IgD-negative memory B cell (primary cell): ENCODE measurements around the gene GDPD5. TPM values are rescaled to one million over a fixed set of nuclear protein-coding genes. Genes with fewer than 3 reads are reported as not detected.

Experiments used
- H3K27ac Mint-ChIP-seq, 3 donors: one replicate each; pipeline ENCODE4 v1.8.0; 2020 to 2022; ENCODE audit warnings: mild to moderate bottlenecking in 3 of 3, mixed read lengths in 3 of 3, moderate library complexity in 1 of 3
- H3K27me3 Mint-ChIP-seq: one replicate; pipeline ENCODE4 v1.8.0; 2021; ENCODE audit warnings: mixed read lengths
- H3K36me3 Mint-ChIP-seq: one replicate; pipeline ENCODE4 v1.8.0; 2020; ENCODE audit warnings: mild to moderate bottlenecking, mixed read lengths
- H3K4me1 Mint-ChIP-seq, 3 donors: one replicate each; pipeline ENCODE4 v1.8.0; 2020 to 2022; ENCODE audit warnings: mixed read lengths in 3 of 3, mild to moderate bottlenecking in 1 of 3
- H3K4me3 Mint-ChIP-seq, 4 donors: one replicate each; pipeline ENCODE4 v1.8.0; 2020 to 2022; ENCODE audit warnings: mild to moderate bottlenecking in 4 of 4, mixed read lengths in 4 of 4, moderate library complexity in 3 of 4
- H3K9me3 Mint-ChIP-seq, 3 donors: one replicate each; pipeline ENCODE4 v1.8.0; 2020 to 2021; ENCODE audit warnings: mixed read lengths in 3 of 3, mild to moderate bottlenecking in 1 of 3
- polyA plus RNA-seq: library from polyadenylated mRNA; unstranded; fragments of 300-500 nt; fragmentation: Illumina TruSeq; gene quantifications from one replicate; pipeline ENCODE4 v1.2.3, GENCODE V29; 2021

The GDPD5 gene
- polyA plus RNA-seq, 1 donor from 2014 or later: 27.8 TPM

DNA sequence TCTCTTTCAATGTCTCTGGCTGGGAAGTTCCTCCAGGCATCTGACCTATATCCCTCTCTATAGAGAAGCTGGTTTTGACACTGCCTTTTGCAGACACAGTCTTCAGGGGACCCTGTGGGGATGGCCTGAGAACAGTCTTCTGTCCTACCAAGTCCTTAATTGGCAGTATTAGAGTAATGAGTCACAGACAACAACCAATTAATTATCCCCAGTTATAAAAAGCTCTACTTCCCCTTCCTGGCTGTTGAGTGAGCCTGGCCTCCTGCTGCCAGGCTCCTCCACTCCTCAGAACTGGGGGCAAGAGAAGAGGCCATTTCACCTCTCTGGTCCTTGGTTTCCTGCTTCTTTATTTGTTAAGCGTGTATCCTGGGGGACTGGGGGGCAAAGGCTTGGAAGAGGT is 51.5 kb downstream of the GDPD5 start:
- Mint-ChIP-seq H3K9me3 (no peaks in the 10 kb centered on the region), H3K27ac (peak overlapping the region in 1 of 3 donors; percentile 92), H3K4me1 (peaks cover 7 to 11% (median 10%) of the 10 kb centered on the region in 3 donors), H3K27me3 (no peaks in the 10 kb centered on the region), H3K36me3 (peaks cover 4% of the 10 kb centered on the region), H3K4me3 (no peak overlapping the region)

DNA sequence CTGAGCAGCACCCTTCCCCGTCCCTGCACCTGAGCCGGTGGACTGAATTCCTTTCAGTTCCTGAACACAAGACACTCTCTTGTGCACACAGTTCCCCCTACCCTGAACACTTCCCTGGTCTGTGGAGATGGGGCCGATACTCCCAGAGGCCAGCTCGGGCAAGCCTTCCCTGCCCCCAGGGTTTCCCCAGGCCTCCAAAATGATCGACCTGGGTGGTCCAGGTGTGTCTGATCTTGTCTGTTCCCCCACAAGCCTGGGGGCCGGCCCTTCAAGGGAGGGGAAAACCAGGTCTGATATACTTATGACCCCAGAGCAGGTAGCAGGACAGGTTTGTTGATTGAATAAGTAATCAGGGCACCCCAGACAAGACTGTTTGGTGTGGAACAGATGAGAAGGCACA is 52.1 kb downstream of the GDPD5 start:
- peak overlapping the region in 1 of 3 donors; percentile 92 for H3K27ac Mint-ChIP-seq
- no peak overlapping the region for H3K4me3 Mint-ChIP-seq
- peaks cover 4% of the 10 kb centered on the region for H3K36me3 Mint-ChIP-seq
- H3K27me3 Mint-ChIP-seq: no peaks in the 10 kb centered on the region
- peaks cover 7 to 14% (median 11%) of the 10 kb centered on the region in 3 donors for H3K4me1 Mint-ChIP-seq
- no peaks in the 10 kb centered on the region for H3K9me3 Mint-ChIP-seq

DNA sequence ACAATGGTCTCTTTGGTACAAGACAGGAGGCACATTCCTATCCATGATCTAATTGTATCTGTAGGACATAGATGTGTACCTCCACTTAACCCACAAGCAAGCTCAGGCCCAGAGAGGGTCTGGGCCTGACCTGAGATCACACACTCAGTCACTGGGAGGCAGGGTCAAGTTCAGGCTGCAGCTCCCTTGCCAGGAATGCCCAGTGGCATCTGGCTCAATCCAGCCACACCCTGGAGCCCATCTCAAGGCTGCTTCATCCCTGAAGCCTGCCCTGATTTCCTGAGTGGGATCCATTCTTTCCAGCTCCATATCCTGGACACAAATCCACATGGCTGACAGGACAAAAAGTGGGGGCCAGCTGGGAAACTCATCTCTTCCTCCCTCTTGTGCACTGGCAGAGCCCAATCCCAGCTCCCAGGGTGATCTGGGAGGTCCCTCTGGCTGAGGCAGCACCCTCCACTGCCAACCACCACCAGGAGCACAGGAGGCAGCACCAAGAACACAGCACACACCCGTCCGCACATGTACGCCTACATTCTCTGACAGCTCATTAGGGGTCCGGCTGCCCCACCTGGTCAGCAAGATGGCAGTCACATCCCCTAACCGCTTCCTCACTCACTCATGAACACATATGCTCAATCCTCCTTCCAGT is 53.5 kb downstream of the GDPD5 start:
- H3K4me3 Mint-ChIP-seq: peak overlapping the region in 1 of 4 donors; percentile 68
- no peaks in the 10 kb centered on the region for H3K27me3 Mint-ChIP-seq
- no peaks in the 10 kb centered on the region for H3K9me3 Mint-ChIP-seq
- peaks cover 9 to 12% (median 9%) of the 10 kb centered on the region in 3 donors for H3K4me1 Mint-ChIP-seq
- no peak overlapping the region for H3K27ac Mint-ChIP-seq
- H3K36me3 Mint-ChIP-seq: peaks cover 6% of the 10 kb centered on the region

DNA sequence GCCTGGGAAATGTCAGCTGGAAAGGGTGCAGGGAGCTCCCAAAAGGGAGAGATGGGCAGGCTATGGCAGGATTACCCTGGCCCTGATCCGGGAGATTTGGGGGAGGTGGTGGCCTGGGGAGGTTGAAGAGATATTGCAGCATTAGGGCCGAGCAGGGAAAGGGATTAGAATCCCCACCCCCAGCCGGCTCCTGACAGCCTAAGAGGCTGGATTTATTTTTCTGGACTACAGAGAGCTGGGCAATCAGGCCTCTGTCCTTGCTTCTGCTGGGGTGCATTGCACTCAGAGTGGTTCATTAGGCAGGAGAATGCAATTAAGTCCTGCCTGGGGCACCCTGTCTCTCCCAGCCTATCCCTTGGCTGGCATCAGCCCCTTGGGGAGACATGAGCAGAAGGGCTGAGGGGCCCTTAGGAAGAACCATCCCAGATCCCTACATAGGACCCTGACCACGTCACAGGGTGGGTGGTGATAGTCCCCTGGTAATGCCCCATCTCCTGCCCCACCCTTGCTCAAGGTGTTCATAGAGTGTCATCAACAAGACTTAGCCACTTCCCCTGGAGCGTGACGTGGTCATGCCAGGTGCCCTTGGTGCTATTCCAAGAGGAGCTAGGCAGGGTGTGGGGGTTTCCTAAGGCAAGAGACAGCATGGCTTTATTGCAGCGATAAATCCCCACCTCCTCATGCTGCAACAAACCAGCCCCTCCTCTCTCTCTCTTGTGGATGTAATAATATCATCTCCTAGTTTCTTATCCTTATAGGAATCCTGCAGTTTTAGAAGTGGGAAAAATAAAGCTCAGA is 54.4 kb downstream of the GDPD5 start:
- H3K27ac Mint-ChIP-seq: peak overlapping the region in 2 of 3 donors; percentile 84 to 85
- H3K27me3 Mint-ChIP-seq: no peaks in the 10 kb centered on the region
- H3K4me3 Mint-ChIP-seq: no peak overlapping the region
- H3K36me3 Mint-ChIP-seq: peaks cover 6% of the 10 kb centered on the region
- H3K9me3 Mint-ChIP-seq: no peaks in the 10 kb centered on the region
- peaks cover 9 to 18% (median 16%) of the 10 kb centered on the region in 3 donors for H3K4me1 Mint-ChIP-seq

DNA sequence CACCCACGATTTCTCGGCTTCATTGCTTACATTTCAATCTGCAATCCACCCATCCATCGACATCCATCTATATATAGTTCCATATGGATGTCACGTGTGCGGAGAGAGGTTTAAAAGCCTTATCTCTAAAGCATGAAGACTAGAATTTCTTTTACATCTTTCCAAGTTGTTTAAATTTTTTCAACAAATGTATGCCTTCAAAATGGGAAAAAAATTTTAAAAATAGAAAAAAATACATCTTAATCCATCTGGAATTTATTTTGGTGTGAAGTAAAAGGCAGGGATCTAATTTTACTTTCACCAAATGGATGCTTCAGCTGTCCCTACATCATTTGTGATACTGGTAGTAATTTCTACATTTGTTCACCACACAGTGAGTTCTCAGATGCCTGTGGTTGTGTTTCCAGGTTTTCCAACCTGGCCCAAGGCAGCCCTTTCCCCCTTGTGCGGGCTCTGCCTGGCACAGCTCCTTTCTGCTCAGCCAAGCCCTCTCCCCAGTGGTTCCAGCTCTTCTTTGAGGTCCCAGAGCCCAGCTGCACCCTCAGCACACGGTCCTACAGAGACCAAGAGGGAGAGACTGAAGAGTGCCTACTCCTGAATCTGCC is 55.2 kb downstream of the GDPD5 start:
- Mint-ChIP-seq H3K27ac (peak overlapping the region in 1 of 3 donors; percentile 84), H3K27me3 (no peaks in the 10 kb centered on the region), H3K9me3 (no peaks in the 10 kb centered on the region), H3K4me3 (no peak overlapping the region), H3K4me1 (peaks cover 9 to 14% (median 12%) of the 10 kb centered on the region in 3 donors), H3K36me3 (peaks cover 6% of the 10 kb centered on the region)

DNA sequence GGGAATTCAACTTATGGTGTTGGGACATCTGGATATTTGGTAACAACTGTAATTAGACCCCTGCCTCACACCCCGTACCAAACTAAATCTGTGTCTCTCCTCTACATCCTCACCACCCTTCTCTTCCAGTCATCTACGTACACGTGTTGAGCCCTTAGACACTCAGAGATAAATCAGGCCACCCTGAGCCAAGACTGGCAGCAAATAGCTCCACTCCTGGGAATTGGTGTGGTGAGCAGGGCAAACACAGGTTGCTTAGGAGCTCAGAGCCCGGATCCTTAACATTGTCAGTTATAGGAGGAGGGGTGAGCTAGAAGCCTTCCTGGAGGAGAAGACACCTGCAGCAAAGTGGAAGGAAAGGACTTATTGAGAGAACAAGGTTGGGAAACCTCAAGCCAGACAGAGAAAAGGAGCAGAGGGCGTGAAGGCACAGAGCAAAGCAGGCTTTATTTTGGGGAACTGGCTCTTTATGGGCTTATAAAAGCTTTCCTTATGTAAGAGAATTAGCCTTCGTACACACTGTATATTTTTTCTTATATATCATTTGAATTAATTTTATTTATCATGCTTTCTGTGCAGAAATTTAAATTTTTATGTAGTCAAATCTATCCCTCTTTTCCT is 55.8 kb downstream of the GDPD5 start:
- no peaks in the 10 kb centered on the region for H3K27me3 Mint-ChIP-seq
- H3K27ac Mint-ChIP-seq: no peak overlapping the region
- no peak overlapping the region for H3K4me3 Mint-ChIP-seq
- no peaks in the 10 kb centered on the region for H3K9me3 Mint-ChIP-seq
- H3K4me1 Mint-ChIP-seq: peaks cover 7 to 12% (median 11%) of the 10 kb centered on the region in 3 donors
- peaks cover 8% of the 10 kb centered on the region for H3K36me3 Mint-ChIP-seq

DNA sequence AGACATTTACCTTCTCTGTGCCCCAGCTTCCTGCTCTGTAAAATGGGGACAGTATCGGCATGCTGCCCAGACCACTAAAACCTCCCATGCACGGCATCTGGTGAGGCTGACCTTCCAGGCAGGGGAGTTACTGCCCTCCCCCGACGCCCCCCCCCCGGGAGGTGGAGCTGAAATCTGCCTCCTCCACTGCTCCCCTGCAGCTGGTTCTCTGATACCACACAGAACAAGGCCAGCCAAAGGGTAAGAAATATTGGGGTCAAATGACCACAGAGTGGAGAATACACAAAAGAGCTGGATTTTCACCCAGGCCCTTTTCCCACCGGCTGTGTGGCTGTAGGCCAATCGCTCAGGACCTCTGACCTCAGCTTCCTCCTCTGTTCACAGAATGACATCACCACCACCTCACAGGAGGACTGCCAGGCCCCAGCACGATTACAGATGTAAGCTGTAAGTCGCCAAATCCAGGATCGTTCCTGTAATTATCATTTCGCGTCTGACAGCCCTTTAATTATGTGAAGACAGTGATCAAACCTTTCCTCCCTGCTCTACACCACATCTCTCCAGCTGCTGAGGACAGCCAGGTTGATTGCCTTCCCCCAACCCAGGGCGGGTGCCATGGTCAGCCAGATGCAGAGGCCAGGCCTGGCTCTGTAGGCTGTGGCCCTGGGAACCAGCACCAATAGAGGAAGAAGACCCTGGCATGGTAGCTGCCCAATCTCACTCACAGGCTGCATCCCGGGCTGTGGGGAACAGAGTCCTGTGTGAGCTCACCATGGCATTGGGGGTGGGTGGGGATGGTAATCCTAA is 57.0 kb downstream of the GDPD5 start:
- Mint-ChIP-seq H3K4me1 (peaks cover 3 to 11% (median 9%) of the 10 kb centered on the region in 3 donors), H3K4me3 (no peak overlapping the region), H3K27me3 (no peaks in the 10 kb centered on the region), H3K27ac (no peak overlapping the region), H3K36me3 (peaks cover 7% of the 10 kb centered on the region), H3K9me3 (no peaks in the 10 kb centered on the region)

DNA sequence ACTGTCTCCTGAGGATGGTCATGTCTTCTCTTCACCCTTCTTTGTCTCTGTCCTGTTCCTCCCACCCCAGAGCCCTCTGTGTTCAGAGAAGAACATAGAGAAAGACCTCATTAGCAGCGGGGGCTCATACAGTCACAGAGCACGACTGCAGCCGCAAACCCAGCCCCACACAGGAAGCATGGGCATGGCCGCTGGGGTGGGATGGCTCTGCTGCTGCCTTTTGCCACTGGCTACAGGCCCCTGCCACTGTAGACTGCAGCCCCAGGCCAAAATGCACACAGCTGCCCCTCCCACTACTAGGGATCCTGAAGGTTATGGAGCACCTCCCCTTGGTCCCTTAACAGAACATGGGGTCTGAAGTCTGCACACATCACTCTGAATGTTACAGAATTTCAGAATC is 57.9 kb downstream of the GDPD5 start:
- no peak overlapping the region for H3K27ac Mint-ChIP-seq
- no peaks in the 10 kb centered on the region for H3K27me3 Mint-ChIP-seq
- H3K4me1 Mint-ChIP-seq: peaks cover 3 to 11% (median 9%) of the 10 kb centered on the region in 3 donors
- H3K36me3 Mint-ChIP-seq: peaks cover 6% of the 10 kb centered on the region
- H3K9me3 Mint-ChIP-seq: no peaks in the 10 kb centered on the region
- H3K4me3 Mint-ChIP-seq: no peak overlapping the region

DNA sequence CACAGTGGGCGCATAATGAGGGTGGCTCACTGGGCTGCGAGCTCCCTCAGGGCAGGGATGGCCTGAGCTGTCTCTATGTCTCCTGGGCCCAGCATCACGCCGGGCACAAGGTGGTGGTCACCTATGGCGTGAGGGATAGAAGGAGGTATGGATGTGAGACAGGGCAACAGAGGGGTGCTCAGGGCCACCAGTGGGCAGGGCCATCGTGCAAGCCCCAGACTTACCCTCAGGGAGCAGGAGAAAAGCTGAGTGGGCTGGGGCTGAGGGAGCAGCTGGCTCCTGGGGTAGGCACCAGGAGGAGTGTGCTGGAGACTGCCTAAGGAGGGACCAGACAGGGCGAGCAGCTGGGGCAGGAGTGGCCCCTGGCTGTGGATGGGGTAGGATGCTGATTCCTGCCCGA is 58.4 kb downstream of the GDPD5 start:
- Mint-ChIP-seq H3K4me1 (peaks cover 3 to 11% (median 9%) of the 10 kb centered on the region in 3 donors), H3K36me3 (peaks cover 6% of the 10 kb centered on the region), H3K9me3 (no peaks in the 10 kb centered on the region), H3K4me3 (peak overlapping the region in 1 of 4 donors; percentile 23), H3K27ac (peak overlapping the region in 1 of 3 donors; percentile 43), H3K27me3 (no peaks in the 10 kb centered on the region)

DNA sequence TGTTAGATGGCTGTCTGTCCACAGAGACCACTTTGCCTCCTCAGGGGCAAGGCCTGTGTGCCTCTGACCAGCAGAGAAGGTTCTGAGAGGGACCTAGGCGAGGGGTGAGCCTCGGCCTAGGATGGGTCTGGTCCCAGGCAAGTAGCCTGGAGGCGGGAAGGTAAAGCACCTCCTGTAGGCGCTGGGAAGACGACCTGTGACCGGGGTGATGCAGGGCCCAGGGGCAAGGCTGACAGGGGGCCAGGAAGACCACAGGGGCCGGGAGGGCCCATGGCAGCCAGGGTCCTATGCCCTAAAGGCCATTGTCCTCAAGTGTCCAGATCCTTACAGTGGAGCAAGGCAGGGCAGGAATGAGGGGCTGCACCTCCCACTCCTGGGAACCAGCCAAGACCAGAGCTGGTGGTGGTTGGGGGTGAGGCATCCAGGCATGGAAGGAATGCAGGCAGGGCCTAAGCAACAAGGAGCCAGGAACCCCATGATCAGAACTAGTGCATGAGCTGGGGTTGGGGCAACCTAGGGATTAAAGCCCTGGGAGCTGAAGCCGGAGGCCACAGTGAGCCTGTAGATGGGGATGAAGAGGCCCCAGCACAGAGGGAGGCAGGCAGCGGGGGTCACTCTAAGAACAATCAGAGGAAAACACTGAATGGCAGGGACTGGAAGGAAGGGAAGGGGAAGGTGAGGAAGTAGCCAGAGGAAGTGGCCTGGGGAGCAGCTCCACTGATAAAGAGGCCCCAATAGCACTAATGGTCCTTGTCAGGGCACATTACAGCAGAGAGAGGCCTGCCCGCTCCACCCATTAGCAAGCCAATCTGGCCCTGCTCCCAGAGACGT is 59.8 kb downstream of the GDPD5 start:
- Mint-ChIP-seq H3K9me3 (no peaks in the 10 kb centered on the region), H3K36me3 (peaks cover 6% of the 10 kb centered on the region), H3K27ac (peak overlapping the region in 2 of 3 donors; percentile 17 to 83), H3K4me1 (peaks cover 3 to 10% (median 9%) of the 10 kb centered on the region in 3 donors), H3K27me3 (no peaks in the 10 kb centered on the region), H3K4me3 (peak overlapping the region in 1 of 4 donors; percentile 25)

DNA sequence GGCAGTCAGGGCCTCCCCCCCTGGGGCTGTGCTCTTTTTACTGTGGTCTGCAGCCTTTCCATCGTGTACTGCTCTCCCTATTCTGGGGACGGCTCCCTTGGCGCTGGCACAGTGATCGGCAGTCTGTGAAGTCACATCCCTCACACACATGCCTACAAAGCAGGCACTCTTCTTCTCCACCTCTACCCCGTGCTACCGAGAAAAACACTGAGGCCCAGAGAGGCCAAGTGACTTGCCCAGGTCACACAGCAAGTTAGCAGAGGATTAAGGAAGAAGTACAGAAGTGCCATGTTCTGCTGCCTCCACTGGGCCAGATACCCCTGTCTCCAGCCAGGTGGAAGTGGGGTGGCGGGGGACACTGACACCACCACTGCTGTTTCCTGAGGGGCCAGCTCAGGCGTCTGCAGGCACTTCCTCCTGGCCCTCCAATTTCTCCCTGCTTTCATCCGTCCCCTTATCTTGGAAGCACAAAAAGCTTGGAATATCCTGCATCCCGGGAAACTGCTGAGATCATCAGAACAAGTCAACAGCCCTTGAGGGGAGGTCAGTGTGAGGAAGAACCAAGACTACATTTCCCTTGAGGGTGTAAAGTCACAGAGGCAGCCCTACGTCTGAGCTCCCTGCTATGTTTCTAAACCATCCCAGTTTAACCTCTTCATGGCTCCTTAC is 62.5 kb downstream of the GDPD5 start:
- no peaks in the 10 kb centered on the region for H3K9me3 Mint-ChIP-seq
- no peak overlapping the region for H3K4me3 Mint-ChIP-seq
- no peaks in the 10 kb centered on the region for H3K27me3 Mint-ChIP-seq
- peaks cover 6% of the 10 kb centered on the region for H3K36me3 Mint-ChIP-seq
- peak overlapping the region in 1 of 3 donors; percentile 50 for H3K27ac Mint-ChIP-seq
- peaks cover 0 to 9% (median 9%) of the 10 kb centered on the region in 3 donors for H3K4me1 Mint-ChIP-seq

DNA sequence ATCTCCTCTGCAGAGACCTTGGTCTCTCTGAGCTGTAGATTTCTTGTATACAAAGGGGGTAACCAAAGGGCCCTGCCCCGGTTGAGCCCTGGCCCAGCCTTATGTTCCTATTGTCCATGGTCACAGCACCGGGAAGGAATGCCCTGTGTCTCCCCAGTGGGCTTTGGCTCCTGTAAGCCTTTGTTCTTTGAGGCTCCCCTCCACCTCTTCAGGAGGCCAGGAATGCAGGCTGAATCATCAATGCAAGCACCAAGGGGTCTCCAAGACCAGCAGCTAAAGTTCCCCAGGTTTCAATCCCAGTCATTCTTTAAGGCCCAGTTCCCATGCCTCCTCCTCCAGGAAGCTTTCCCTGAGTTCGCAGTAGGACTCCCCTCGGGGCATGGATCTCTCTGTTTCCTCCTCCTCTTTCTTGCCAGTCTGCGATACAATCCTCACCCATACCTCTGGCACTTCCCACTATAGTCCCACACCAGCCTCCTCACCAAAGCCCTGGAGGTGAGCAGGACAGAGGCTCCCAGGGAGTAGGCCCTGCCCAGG is 63.6 kb downstream of the GDPD5 start:
- Mint-ChIP-seq H3K9me3 (no peaks in the 10 kb centered on the region), H3K36me3 (peaks cover 5% of the 10 kb centered on the region), H3K4me3 (no peak overlapping the region), H3K27ac (no peak overlapping the region), H3K4me1 (peaks cover 0 to 7% (median 7%) of the 10 kb centered on the region in 3 donors), H3K27me3 (no peaks in the 10 kb centered on the region)

DNA sequence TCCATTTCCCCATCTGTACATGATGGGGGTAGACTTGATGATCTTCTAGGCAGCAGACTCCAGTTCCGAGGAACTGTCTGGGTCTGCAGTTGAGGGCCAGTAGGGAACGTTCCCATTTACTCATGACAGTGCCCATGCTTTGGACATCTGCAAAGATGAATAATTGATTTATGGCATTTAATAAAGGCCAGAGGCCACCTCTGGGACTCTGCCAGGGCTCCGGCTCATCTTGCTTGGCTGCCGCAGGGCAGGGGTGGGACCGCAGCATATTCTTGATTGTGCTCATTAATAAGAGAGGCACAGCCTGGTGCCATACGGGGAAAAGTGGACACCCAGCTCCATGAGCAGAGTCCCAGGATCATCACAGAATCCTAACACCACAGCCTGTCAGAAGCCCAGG is 64.6 kb downstream of the GDPD5 start:
- Mint-ChIP-seq H3K4me1 (no peaks in the 10 kb centered on the region), H3K4me3 (no peak overlapping the region), H3K36me3 (peaks cover 5% of the 10 kb centered on the region), H3K27ac (peak overlapping the region in 1 of 3 donors; percentile 16), H3K27me3 (no peaks in the 10 kb centered on the region), H3K9me3 (no peaks in the 10 kb centered on the region)
